WTC11 (cell line): ENCODE measurements around the gene TBCEL.

Experiments
- ATF3 ChIP-seq: sonication (generic); formaldehyde crosslinking; conservative IDR thresholded peaks from 2 replicates; pipeline ENCODE4 v1.8.1; 2022; ENCODE audit warnings: mild to moderate bottlenecking, missing genetic modification reagents
- CTCF ChIP-seq: fragments of 200-600 bp; IDR thresholded peaks from 2 replicates; pipeline ENCODE4 v1.8.0; 2022; ENCODE audit warnings: antibody characterized with exemption
- E2F4 ChIP-seq: sonication (generic); formaldehyde crosslinking; IDR thresholded peaks from 2 replicates; pipeline ENCODE4 v1.8.1; 2022; ENCODE audit warnings: low read depth, mild to moderate bottlenecking, moderate library complexity, missing genetic modification reagents, borderline replicate concordance
- E2F5 ChIP-seq: sonication (generic); formaldehyde crosslinking; IDR thresholded peaks from 2 replicates; pipeline ENCODE4 v1.8.1; 2022; ENCODE audit warnings: mild to moderate bottlenecking, moderate library complexity, missing genetic modification reagents
- JUN ChIP-seq: sonication (generic); formaldehyde crosslinking; IDR thresholded peaks from 2 replicates; pipeline ENCODE4 v1.8.0; 2023; ENCODE audit warnings: mild to moderate bottlenecking, missing genetic modification reagents
- KAT7 ChIP-seq: sonication (generic); formaldehyde crosslinking; IDR thresholded peaks from 2 replicates; pipeline ENCODE4 v1.8.1; 2023; ENCODE audit warnings: missing genetic modification reagents, mild to moderate bottlenecking, borderline replicate concordance
- NFYB ChIP-seq: sonication (generic); formaldehyde crosslinking; conservative IDR thresholded peaks from 2 replicates; pipeline ENCODE4 v1.8.0; 2022; ENCODE audit warnings: low read depth, missing genetic modification reagents
- SP1 ChIP-seq: sonication (generic); formaldehyde crosslinking; conservative IDR thresholded peaks from 2 replicates; pipeline ENCODE4 v1.8.1; 2022; ENCODE audit warnings: missing genetic modification reagents
- ZBTB43 ChIP-seq: sonication (generic); formaldehyde crosslinking; IDR thresholded peaks from 2 replicates; pipeline ENCODE4 v1.8.1; 2023; ENCODE audit warnings: mild to moderate bottlenecking, missing genetic modification reagents
- ZNF121 ChIP-seq: sonication (generic); formaldehyde crosslinking; IDR thresholded peaks from 2 replicates; pipeline ENCODE4 v1.8.0; 2023; ENCODE audit warnings: missing genetic modification reagents
- ZNF317 ChIP-seq: sonication (generic); formaldehyde crosslinking; IDR thresholded peaks from 2 replicates; pipeline ENCODE4 v1.8.1; 2023; ENCODE audit warnings: low read depth, mild to moderate bottlenecking, moderate library complexity, missing genetic modification reagents, borderline replicate concordance

- no peak for TF ChIP-seq CTCF
- no peak for TF ChIP-seq E2F4 (CRISPR knock-in tag)
- no peak for TF ChIP-seq ATF3 (CRISPR knock-in tag)
- no peak for TF ChIP-seq SP1
- TF ChIP-seq ZBTB43 (CRISPR knock-in tag), result no peak
- no peak for TF ChIP-seq JUN (CRISPR knock-in tag)
- TF ChIP-seq KAT7 (CRISPR knock-in tag), result no peak
- TF ChIP-seq E2F5 (CRISPR knock-in tag), result no peak
- TF ChIP-seq NFYB (CRISPR knock-in tag), result no peak
- no peak for TF ChIP-seq ZNF121 (CRISPR knock-in tag)
- TF ChIP-seq ZNF317 (CRISPR knock-in tag), result no peak
Measured at GRCh38 chr11:121067453-121067852, 43.6 kb downstream of the TBCEL start.
